H1 (cell line): ENCODE measurements around the gene GNGT2. TPM values are rescaled to one million over a fixed set of nuclear protein-coding genes. Genes with fewer than 3 reads are reported as not detected.

ENCODE experiments used
- BRCA1 ChIP-seq: IDR thresholded peaks from 2 replicates; pipeline ENCODE4 v1.6.1; 2012; ENCODE audit warnings: low read depth, low read length, improper control_type of control experiment
- CBX8 ChIP-seq: fragments of 300-800, 300-1000 bp; sonication (generic); IDR thresholded peaks from 2 replicates; pipeline ENCODE4 v1.7.1; 2016; ENCODE audit warnings: low read depth, low read length, borderline replicate concordance
- CHD1 ChIP-seq: IDR thresholded peaks from 2 replicates; pipeline ENCODE4 v1.6.1; 2012; ENCODE audit warnings: low read depth, low read length, improper control_type of control experiment
- CHD2 ChIP-seq: IDR thresholded peaks from 2 replicates; pipeline ENCODE4 v1.6.1; 2012; ENCODE audit warnings: low read length, improper control_type of control experiment
- GTF2F1 ChIP-seq: IDR thresholded peaks from 2 replicates; pipeline ENCODE4 v1.6.1; 2012; ENCODE audit warnings: low read depth, low read length, improper control_type of control experiment, borderline replicate concordance
- HDAC2 ChIP-seq, 2 experiments: fragments of 300-600 bp in 1 of 2; sonication (generic) in 1 of 2; IDR thresholded peaks; 2 replicates each; pipeline ENCODE4 v1.6.1; 2011 to 2012; ENCODE audit warnings: low read depth in 2 of 2, low read length in 2 of 2, mild to moderate bottlenecking in 2 of 2, moderate library complexity in 2 of 2, borderline replicate concordance in 1 of 2, inconsistent platforms in 1 of 2
- MAFK ChIP-seq: IDR thresholded peaks from 2 replicates; pipeline ENCODE4 v1.6.1; 2012; ENCODE audit warnings: low read depth, mild to moderate bottlenecking, improper control_type of control experiment, low read length
- NANOG ChIP-seq: IDR thresholded peaks from 2 replicates; pipeline ENCODE4 v1.6.1; 2011; ENCODE audit warnings: low read length, low read depth, mild to moderate bottlenecking, inconsistent platforms; ENCODE audit not compliant: insufficient read depth, poor library complexity, severe bottlenecking
- RXRA ChIP-seq: IDR thresholded peaks from 2 replicates; pipeline ENCODE4 v1.6.1; 2011; ENCODE audit warnings: low read depth, mild to moderate bottlenecking, low read length, moderate library complexity; ENCODE audit not compliant: insufficient read depth
- TBP ChIP-seq: IDR thresholded peaks from 2 replicates; pipeline ENCODE4 v1.6.1; 2011; ENCODE audit warnings: low read depth, low read length, improper control_type of control experiment
- YY1 ChIP-seq: IDR thresholded peaks from 2 replicates; pipeline ENCODE4 v1.6.1; 2011; ENCODE audit warnings: low read depth, mild to moderate bottlenecking, low read length
- ZNF274 ChIP-seq: IDR thresholded peaks from 2 replicates; pipeline ENCODE4 v1.7.0; 2012; ENCODE audit warnings: low read length, borderline replicate concordance; ENCODE audit errors: extremely low read depth
- polyA plus RNA-seq, 7 experiments: library from polyadenylated mRNA; depleted of rRNA in 3 of 7; stranded (reverse) in 5 of 7; unstranded in 2 of 7; fragments of >200 nt in 5 of 7; fragments of 200-250 nt in 2 of 7; gene quantifications; 1 replicate in 5 of 7; 2 replicates in 1 of 7; 4 replicates in 1 of 7; pipeline versions ENCODE4 v1.2.1 to v1.2.3, GENCODE V29; 2011 to 2013; ENCODE audit warnings: missing spikeins in 2 of 7, mixed read lengths in 2 of 7
- total RNA-seq: library from RNA; stranded (reverse); fragmentation: NEBNext Ultra II Directional; extraction: Animal tissue kit (Norgen Biotek cat#: 25700); gene quantifications from 2 replicates; pipeline ENCODE4 v1.2.1, GENCODE V29; 2021
- TF ChIP-seq, protein P1 (sequence below): fragments of 300-600 bp; sonication (generic); IDR thresholded peaks from 2 replicates; pipeline ENCODE4 v1.7.1; 2012; ENCODE audit warnings: low read length, moderate library complexity, mild to moderate bottlenecking, inconsistent platforms; ENCODE audit not compliant: insufficient replicate concordance

The GNGT2 gene
- total and polyA plus RNA-seq, 2 of the 8 experiments (the other 6 are each of a cell fraction or from before 2014, with no cell fraction given): 1.3 to 1.4 TPM

DNA sequence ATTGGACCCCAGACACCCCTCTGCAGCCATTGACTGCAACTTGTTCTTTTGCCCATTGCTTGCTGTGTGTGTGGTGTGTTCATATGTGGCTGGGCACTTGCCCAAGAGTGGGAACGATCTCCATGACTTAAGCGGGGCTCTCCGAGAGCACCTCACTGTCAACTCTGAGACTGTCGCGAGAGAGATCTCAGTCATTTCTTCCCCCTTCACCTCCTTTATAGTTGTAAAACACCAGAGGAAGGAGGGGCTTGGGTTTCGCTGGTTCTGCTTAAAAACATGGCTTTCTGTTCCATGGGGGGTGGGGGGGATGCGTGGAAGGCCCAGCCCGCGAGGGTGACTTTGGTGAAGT lies 12.8 kb upstream of the GNGT2 start (continued):
- TF ChIP-seq, protein P1, sequence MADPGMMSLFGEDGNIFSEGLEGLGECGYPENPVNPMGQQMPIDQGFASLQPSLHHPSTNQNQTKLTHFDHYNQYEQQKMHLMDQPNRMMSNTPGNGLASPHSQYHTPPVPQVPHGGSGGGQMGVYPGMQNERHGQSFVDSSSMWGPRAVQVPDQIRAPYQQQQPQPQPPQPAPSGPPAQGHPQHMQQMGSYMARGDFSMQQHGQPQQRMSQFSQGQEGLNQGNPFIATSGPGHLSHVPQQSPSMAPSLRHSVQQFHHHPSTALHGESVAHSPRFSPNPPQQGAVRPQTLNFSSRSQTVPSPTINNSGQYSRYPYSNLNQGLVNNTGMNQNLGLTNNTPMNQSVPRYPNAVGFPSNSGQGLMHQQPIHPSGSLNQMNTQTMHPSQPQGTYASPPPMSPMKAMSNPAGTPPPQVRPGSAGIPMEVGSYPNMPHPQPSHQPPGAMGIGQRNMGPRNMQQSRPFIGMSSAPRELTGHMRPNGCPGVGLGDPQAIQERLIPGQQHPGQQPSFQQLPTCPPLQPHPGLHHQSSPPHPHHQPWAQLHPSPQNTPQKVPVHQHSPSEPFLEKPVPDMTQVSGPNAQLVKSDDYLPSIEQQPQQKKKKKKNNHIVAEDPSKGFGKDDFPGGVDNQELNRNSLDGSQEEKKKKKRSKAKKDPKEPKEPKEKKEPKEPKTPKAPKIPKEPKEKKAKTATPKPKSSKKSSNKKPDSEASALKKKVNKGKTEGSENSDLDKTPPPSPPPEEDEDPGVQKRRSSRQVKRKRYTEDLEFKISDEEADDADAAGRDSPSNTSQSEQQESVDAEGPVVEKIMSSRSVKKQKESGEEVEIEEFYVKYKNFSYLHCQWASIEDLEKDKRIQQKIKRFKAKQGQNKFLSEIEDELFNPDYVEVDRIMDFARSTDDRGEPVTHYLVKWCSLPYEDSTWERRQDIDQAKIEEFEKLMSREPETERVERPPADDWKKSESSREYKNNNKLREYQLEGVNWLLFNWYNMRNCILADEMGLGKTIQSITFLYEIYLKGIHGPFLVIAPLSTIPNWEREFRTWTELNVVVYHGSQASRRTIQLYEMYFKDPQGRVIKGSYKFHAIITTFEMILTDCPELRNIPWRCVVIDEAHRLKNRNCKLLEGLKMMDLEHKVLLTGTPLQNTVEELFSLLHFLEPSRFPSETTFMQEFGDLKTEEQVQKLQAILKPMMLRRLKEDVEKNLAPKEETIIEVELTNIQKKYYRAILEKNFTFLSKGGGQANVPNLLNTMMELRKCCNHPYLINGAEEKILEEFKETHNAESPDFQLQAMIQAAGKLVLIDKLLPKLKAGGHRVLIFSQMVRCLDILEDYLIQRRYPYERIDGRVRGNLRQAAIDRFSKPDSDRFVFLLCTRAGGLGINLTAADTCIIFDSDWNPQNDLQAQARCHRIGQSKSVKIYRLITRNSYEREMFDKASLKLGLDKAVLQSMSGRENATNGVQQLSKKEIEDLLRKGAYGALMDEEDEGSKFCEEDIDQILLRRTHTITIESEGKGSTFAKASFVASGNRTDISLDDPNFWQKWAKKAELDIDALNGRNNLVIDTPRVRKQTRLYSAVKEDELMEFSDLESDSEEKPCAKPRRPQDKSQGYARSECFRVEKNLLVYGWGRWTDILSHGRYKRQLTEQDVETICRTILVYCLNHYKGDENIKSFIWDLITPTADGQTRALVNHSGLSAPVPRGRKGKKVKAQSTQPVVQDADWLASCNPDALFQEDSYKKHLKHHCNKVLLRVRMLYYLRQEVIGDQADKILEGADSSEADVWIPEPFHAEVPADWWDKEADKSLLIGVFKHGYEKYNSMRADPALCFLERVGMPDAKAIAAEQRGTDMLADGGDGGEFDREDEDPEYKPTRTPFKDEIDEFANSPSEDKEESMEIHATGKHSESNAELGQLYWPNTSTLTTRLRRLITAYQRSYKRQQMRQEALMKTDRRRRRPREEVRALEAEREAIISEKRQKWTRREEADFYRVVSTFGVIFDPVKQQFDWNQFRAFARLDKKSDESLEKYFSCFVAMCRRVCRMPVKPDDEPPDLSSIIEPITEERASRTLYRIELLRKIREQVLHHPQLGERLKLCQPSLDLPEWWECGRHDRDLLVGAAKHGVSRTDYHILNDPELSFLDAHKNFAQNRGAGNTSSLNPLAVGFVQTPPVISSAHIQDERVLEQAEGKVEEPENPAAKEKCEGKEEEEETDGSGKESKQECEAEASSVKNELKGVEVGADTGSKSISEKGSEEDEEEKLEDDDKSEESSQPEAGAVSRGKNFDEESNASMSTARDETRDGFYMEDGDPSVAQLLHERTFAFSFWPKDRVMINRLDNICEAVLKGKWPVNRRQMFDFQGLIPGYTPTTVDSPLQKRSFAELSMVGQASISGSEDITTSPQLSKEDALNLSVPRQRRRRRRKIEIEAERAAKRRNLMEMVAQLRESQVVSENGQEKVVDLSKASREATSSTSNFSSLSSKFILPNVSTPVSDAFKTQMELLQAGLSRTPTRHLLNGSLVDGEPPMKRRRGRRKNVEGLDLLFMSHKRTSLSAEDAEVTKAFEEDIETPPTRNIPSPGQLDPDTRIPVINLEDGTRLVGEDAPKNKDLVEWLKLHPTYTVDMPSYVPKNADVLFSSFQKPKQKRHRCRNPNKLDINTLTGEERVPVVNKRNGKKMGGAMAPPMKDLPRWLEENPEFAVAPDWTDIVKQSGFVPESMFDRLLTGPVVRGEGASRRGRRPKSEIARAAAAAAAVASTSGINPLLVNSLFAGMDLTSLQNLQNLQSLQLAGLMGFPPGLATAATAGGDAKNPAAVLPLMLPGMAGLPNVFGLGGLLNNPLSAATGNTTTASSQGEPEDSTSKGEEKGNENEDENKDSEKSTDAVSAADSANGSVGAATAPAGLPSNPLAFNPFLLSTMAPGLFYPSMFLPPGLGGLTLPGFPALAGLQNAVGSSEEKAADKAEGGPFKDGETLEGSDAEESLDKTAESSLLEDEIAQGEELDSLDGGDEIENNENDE: no peak
- TF ChIP-seq GTF2F1: no peak
- TF ChIP-seq CHD1: no peak
- TF ChIP-seq CBX8: no peak
- TF ChIP-seq NANOG: no peak
- no peak for TF ChIP-seq ZNF274
- no peak for TF ChIP-seq HDAC2 (IDR thresholded peaks at IDR 0.05; ENCODE audit: borderline replicate concordance in 1 of 2, low read depth in 2 of 2, low read length in 2 of 2)
- no peak for TF ChIP-seq MAFK
- TF ChIP-seq YY1: no peak
- no peak for TF ChIP-seq BRCA1
- no peak for TF ChIP-seq RXRA
- no peak for TF ChIP-seq CHD2
- no peak for TF ChIP-seq TBP
